ENCODE measurements around the gene GNG12.

GNG12 gene

GRCh38 chr1:67846538-67846937 is 13.3 kb upstream of the GNG12 start:
- H3K4me1 ChIP-seq: 0 out of 20 replicates have a peak, but pooled peaks cover 0 to 4% (median 0%) of the 10 kb centered on the region in 10 experiments
- no peak overlapping the region for H3K9ac ChIP-seq
- no peaks in the 10 kb centered on the region for H3K27me3 ChIP-seq
- TF ChIP-seq Cebpa-rat (IDR thresholded peaks at IDR 0.05): no peak
- no peak overlapping the region for H3K4me3 ChIP-seq
- H3K9me3 ChIP-seq (replicated peaks in 1 of 11): no peaks in the 10 kb centered on the region
- no peaks in the 10 kb centered on the region for H4K20me1 ChIP-seq
- H3K36me3 ChIP-seq: no peaks in the 10 kb centered on the region
- H3K27ac ChIP-seq: no peak overlapping the region
- no peak overlapping the region for H3K4me2 ChIP-seq

GRCh38 chr1:67844988-67845387 is 11.7 kb upstream of the GNG12 start:
- no peaks in the 10 kb centered on the region for H3K27me3 ChIP-seq
- no peak overlapping the region for H3K27ac ChIP-seq
- TF ChIP-seq Cebpa-rat (IDR thresholded peaks at IDR 0.05): no peak

GRCh38 chr1:67843746-67844145 is 10.5 kb upstream of the GNG12 start:
- Histone ChIP-seq H3K4me1 (no peaks in the 10 kb centered on the region), H3K27ac (no peak overlapping the region), H3K4me3 (no peak overlapping the region), H3K4me2 (no peak overlapping the region), H4K20me1 (no peaks in the 10 kb centered on the region), H3K9me3 (replicated peaks in 1 of 11) (no peaks in the 10 kb centered on the region), H3K27me3 (no peaks in the 10 kb centered on the region), H3K9ac (no peak overlapping the region), H3K36me3 (no peaks in the 10 kb centered on the region)
- no peak for TF ChIP-seq Cebpa-rat (IDR thresholded peaks at IDR 0.05)

More at GRCh38 chr1:67844988-67845387, 11.7 kb upstream of the GNG12 start:
- Histone ChIP-seq H3K4me1 (no peaks in the 10 kb centered on the region), H3K4me2 (no peak overlapping the region), H4K20me1 (no peaks in the 10 kb centered on the region), H3K4me3 (no peak overlapping the region), H3K36me3 (no peaks in the 10 kb centered on the region), H3K9ac (no peak overlapping the region), H3K9me3 (replicated peaks in 1 of 11) (no peaks in the 10 kb centered on the region)

- H3K27me3 ChIP-seq: no peaks in the 10 kb centered on the region
- TF ChIP-seq Cebpa-rat (IDR thresholded peaks at IDR 0.05): no peak
Measured at GRCh38 chr1:67843331-67843730, 10.1 kb upstream of the GNG12 start.

GRCh38 chr1:67840449-67840848 is 7.2 kb upstream of the GNG12 start:
- H3K9ac ChIP-seq: no peak overlapping the region
- H4K20me1 ChIP-seq: no peaks in the 10 kb centered on the region
- H3K4me1 ChIP-seq: peaks cover 0 to 7% (median 0%) of the 10 kb centered on the region in 10 experiments; a peak in 1 of 20 replicates
- no peak overlapping the region for H3K4me3 ChIP-seq
- H3K4me2 ChIP-seq: no peak overlapping the region
- H3K27ac ChIP-seq: no peak overlapping the region
- no peaks in the 10 kb centered on the region for H3K36me3 ChIP-seq
- no peaks in the 10 kb centered on the region for H3K9me3 ChIP-seq (replicated peaks in 1 of 11)
- H3K27me3 ChIP-seq: peaks cover 0 to 3% (median 0%) of the 10 kb centered on the region in 11 experiments; a peak in 1 of 22 replicates
- TF ChIP-seq Cebpa-rat (IDR thresholded peaks at IDR 0.05): no peak

More at GRCh38 chr1:67843331-67843730, 10.1 kb upstream of the GNG12 start:
- Histone ChIP-seq H3K4me1 (0 out of 20 replicates have a peak, but pooled peaks cover 0 to 1% (median 0%) of the 10 kb centered on the region in 10 experiments), H3K9me3 (replicated peaks in 1 of 11) (no peaks in the 10 kb centered on the region), H4K20me1 (no peaks in the 10 kb centered on the region), H3K9ac (no peak overlapping the region), H3K36me3 (no peaks in the 10 kb centered on the region), H3K27ac (no peak overlapping the region), H3K4me3 (no peak overlapping the region), H3K4me2 (no peak overlapping the region)

- Histone ChIP-seq H3K9me3 (replicated peaks in 1 of 11) (no peaks in the 10 kb centered on the region), H3K36me3 (no peaks in the 10 kb centered on the region), H3K9ac (no peak overlapping the region), H3K4me1 (peaks cover 0 to 8% (median under 1%) of the 10 kb centered on the region in 10 experiments; a peak in 6 of 20 replicates), H3K27me3 (peaks cover 0 to 8% (median 2%) of the 10 kb centered on the region in 11 experiments; a peak in 9 of 22 replicates), H3K4me3 (no peak overlapping the region), H4K20me1 (no peaks in the 10 kb centered on the region), H3K4me2 (no peak overlapping the region), H3K27ac (no peak overlapping the region)
- no peak for TF ChIP-seq Cebpa-rat (IDR thresholded peaks at IDR 0.05)
Measured at GRCh38 chr1:67839826-67840225, 6.6 kb upstream of the GNG12 start.

GRCh38 chr1:67838180-67838910 is 5.1 kb upstream of the GNG12 start:
- H3K4me3 ChIP-seq: no peak overlapping the region
- no peaks in the 10 kb centered on the region; a peak in 1 of 22 replicates for H4K20me1 ChIP-seq
- H3K36me3 ChIP-seq: no peaks in the 10 kb centered on the region
- H3K4me2 ChIP-seq: 0 out of 22 replicates have a peak overlapping the region, but pooled peaks of 1 of the 11 experiments have one; percentile 11
- peaks cover 11 to 23% (median 17%) of the 10 kb centered on the region in 11 experiments for H3K27me3 ChIP-seq
- no peaks in the 10 kb centered on the region for H3K9me3 ChIP-seq (replicated peaks in 1 of 11)
- H3K27ac ChIP-seq: no peak overlapping the region
- no peak overlapping the region for H3K9ac ChIP-seq
- H3K4me1 ChIP-seq: peaks cover 0 to 22% (median 15%) of the 10 kb centered on the region in 10 experiments; a peak in 14 of 20 replicates
- TF ChIP-seq Cebpa-rat (IDR thresholded peaks at IDR 0.05): no peak

- TF ChIP-seq Cebpa-rat (IDR thresholded peaks at IDR 0.05): no peak
- H3K4me3 ChIP-seq: no peak overlapping the region
- H3K36me3 ChIP-seq: no peaks in the 10 kb centered on the region
- H3K4me1 ChIP-seq: peaks cover under 1 to 33% (median 26%) of the 10 kb centered on the region in 10 experiments; a peak in 16 of 20 replicates
- peaks cover 11 to 39% (median 32%) of the 10 kb centered on the region in 11 experiments for H3K27me3 ChIP-seq
- no peaks in the 10 kb centered on the region for H3K9me3 ChIP-seq (replicated peaks in 1 of 11)
- no peaks in the 10 kb centered on the region; a peak in 1 of 22 replicates for H4K20me1 ChIP-seq
- H3K9ac ChIP-seq: no peak overlapping the region
- H3K27ac ChIP-seq: no peak overlapping the region
- H3K4me2 ChIP-seq: no peak overlapping the region
Measured at GRCh38 chr1:67836769-67837168, 3.5 kb upstream of the GNG12 start.

GRCh38 chr1:67835663-67836452 is 2.6 kb upstream of the GNG12 start:
- Histone ChIP-seq H3K9me3 (replicated peaks in 1 of 11) (no peaks in the 10 kb centered on the region), H3K27ac (no peak overlapping the region), H3K4me2 (no peak overlapping the region), H4K20me1 (no peaks in the 10 kb centered on the region; a peak in 1 of 22 replicates), H3K27me3 (peaks cover 11 to 48% (median 41%) of the 10 kb centered on the region in 11 experiments), H3K36me3 (no peaks in the 10 kb centered on the region), H3K9ac (no peak overlapping the region), H3K4me1 (peaks cover 9 to 42% (median 35%) of the 10 kb centered on the region in 10 experiments; a peak in 19 of 20 replicates), H3K4me3 (no peak overlapping the region)
- no peak for TF ChIP-seq Cebpa-rat (IDR thresholded peaks at IDR 0.05)
